HepG2 (cell line): ENCODE data around the gene FRMD1. TPM values are rescaled to one million over a fixed set of nuclear protein-coding genes. Genes with fewer than 3 reads are reported as not detected.

Experiments
- HDAC2 ChIP-seq: sonication (generic); formaldehyde crosslinking; IDR thresholded peaks from 2 replicates; pipeline ENCODE4 v1.4.0; 2020; ENCODE audit warnings: missing genetic modification reagents
- KMT2B ChIP-seq: IDR thresholded peaks from 2 replicates; pipeline ENCODE4 v1.6.1; 2016; ENCODE audit warnings: missing genetic modification reagents, missing compliant biosample characterization
- NAIF1 ChIP-seq: sonication (generic); formaldehyde crosslinking; IDR thresholded peaks from 2 replicates; pipeline ENCODE4 v1.5.0; 2020; ENCODE audit warnings: mild to moderate bottlenecking, missing genetic modification reagents, borderline replicate concordance
- ZBTB7B ChIP-seq: sonication (generic); formaldehyde crosslinking; IDR thresholded peaks from 2 replicates; pipeline ENCODE4 v1.4.0; 2020; ENCODE audit warnings: missing genetic modification reagents
- ZFY ChIP-seq: sonication (generic); formaldehyde crosslinking; IDR thresholded peaks from 2 replicates; pipeline ENCODE4 v1.4.0; 2020; ENCODE audit warnings: missing genetic modification reagents
- ZNF136 ChIP-seq: sonication (generic); formaldehyde crosslinking; IDR thresholded peaks from 2 replicates; pipeline ENCODE4 v1.8.1; 2022; ENCODE audit warnings: low read depth, mild to moderate bottlenecking, moderate library complexity, missing genetic modification reagents
- ZNF180 ChIP-seq: sonication (generic); formaldehyde crosslinking; IDR thresholded peaks from 2 replicates; pipeline ENCODE4 v1.4.0; 2020; ENCODE audit warnings: low read depth, missing genetic modification reagents, borderline replicate concordance
- ZNF224 ChIP-seq: sonication (generic); formaldehyde crosslinking; IDR thresholded peaks from 2 replicates; pipeline ENCODE4 v1.5.0; 2020; ENCODE audit warnings: mild to moderate bottlenecking, missing genetic modification reagents
- ZNF292 ChIP-seq: sonication (generic); formaldehyde crosslinking; IDR thresholded peaks from 2 replicates; pipeline ENCODE4 v1.8.1; 2022; ENCODE audit warnings: mild to moderate bottlenecking, low read depth, missing genetic modification reagents, borderline replicate concordance
- ZNF567 ChIP-seq: sonication (generic); formaldehyde crosslinking; IDR thresholded peaks from 2 replicates; pipeline ENCODE4 v1.8.1; 2023; ENCODE audit warnings: mild to moderate bottlenecking, missing genetic modification reagents, borderline replicate concordance
- ZNF652 ChIP-seq: IDR thresholded peaks from 2 replicates; pipeline ENCODE4 v1.6.1; 2016; ENCODE audit warnings: low read depth, borderline replicate concordance
- ZNF772 ChIP-seq: sonication (generic); formaldehyde crosslinking; IDR thresholded peaks from 2 replicates; pipeline ENCODE4 v1.5.0; 2020; ENCODE audit warnings: mild to moderate bottlenecking, missing genetic modification reagents
- polyA plus RNA-seq, 8 experiments: library from polyadenylated mRNA; depleted of rRNA in 3 of 8; stranded (reverse) in 7 of 8; unstranded in 1 of 8; fragments of >200 nt; fragmentation: Illumina TruSeq in 4 of 8; extraction: Trizol in 4 of 8; gene quantifications; 2 replicates each; pipeline versions ENCODE4 v1.2.1 to v1.2.3, GENCODE V29; 2011 to 2016; ENCODE audit warnings: low read depth in 4 of 8, missing spikeins in 1 of 8, mixed read lengths in 1 of 8; ENCODE audit not compliant: insufficient read depth in 1 of 8
- total RNA-seq, 5 experiments: library from RNA; depleted of rRNA; stranded (reverse); fragments of >200 nt; fragmentation: Illumina TruSeq; extraction: Trizol; gene quantifications; 2 replicates each; pipeline ENCODE4 v1.2.3, GENCODE V29; 2016; ENCODE audit warnings: low read depth in 1 of 5
- TF ChIP-seq, protein P1 (sequence below): IDR thresholded peaks from 2 replicates; pipeline ENCODE4 v1.6.1; 2016; ENCODE audit warnings: mild to moderate bottlenecking
- TF ChIP-seq, protein P2 (sequence below), 2 experiments: sonication (generic) in 1 of 2; formaldehyde crosslinking in 1 of 2; IDR thresholded peaks; 2 replicates each; pipeline versions ENCODE4 v1.5.1 to v1.6.1; 2011 to 2020; ENCODE audit warnings: borderline replicate concordance in 1 of 2, low read depth in 1 of 2, low read length in 1 of 2, mild to moderate bottlenecking in 1 of 2, missing genetic modification reagents in 1 of 2, moderate library complexity in 1 of 2
- TF ChIP-seq, protein P3 (sequence below), 2 experiments: IDR thresholded peaks; 2 replicates each; pipeline ENCODE4 v1.6.1; 2011 to 2012; ENCODE audit warnings: low read length in 2 of 2, borderline replicate concordance in 1 of 2, low read depth in 1 of 2, mild to moderate bottlenecking in 1 of 2, moderate library complexity in 1 of 2
- TF ChIP-seq, protein P4 (sequence below): IDR thresholded peaks from 2 replicates; pipeline ENCODE4 v1.6.1; 2016; ENCODE audit warnings: low read depth, control low read depth
- TF ChIP-seq, protein P5 (sequence below): sonication (generic); formaldehyde crosslinking; conservative IDR thresholded peaks from 2 replicates; pipeline ENCODE4 v1.8.0; 2022; ENCODE audit warnings: missing genetic modification reagents

The FRMD1 gene
- total and polyA plus RNA-seq, 2 of the 13 experiments (the other 11 are each of a cell fraction or from before 2014, with no cell fraction given), result 0.01 TPM; not detected in 1

DNA sequence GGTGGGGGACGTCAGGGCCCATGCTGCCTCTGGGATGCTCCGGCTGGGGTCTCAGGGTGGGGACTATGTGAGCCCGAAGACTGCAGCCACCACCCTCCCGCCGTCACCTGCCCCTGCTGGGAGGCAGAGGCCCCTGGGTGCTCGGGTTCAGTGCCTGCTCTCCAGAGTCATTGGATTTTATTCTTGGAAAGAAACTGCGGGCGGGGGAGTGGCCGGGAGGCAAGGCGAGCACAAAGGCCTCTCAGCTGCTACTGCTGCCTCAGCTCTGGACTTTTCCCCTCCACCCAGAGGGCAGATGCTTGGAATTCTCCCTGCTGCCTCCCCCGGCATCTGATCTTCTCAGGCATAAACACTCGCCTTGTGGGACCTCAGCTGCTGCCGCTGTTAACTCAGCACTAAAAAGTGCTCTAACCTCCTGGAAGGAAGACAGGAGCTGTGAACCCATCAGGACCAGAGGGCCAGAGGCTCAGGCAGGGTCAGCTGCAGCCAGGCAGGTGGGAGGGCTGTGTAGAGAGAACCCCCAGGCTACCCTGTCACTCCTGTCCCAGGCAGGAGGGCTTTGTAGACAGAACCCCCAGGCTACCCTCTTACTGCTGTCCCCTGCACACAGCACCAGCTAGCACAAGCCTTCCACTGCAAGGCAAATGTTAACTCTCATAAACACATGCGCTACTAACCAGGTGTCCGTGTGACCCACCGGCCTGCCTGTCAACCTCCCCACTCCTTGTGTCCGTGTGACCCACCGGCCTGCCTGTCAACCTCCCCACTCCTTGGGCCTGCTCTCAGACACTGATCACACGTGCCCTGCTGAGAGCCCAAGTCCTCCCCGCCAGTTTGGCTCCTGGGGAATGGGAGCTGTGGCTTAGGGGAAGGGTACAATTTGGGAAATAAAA is 9.4 kb upstream of the FRMD1 start (continued):
- TF ChIP-seq, protein P1, sequence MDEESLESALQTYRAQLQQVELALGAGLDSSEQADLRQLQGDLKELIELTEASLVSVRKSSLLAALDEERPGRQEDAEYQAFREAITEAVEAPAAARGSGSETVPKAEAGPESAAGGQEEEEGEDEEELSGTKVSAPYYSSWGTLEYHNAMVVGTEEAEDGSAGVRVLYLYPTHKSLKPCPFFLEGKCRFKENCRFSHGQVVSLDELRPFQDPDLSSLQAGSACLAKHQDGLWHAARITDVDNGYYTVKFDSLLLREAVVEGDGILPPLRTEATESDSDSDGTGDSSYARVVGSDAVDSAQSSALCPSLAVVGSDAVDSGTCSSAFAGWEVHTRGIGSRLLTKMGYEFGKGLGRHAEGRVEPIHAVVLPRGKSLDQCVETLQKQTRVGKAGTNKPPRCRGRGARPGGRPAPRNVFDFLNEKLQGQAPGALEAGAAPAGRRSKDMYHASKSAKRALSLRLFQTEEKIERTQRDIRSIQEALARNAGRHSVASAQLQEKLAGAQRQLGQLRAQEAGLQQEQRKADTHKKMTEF (CRISPR knock-in tag), result no peak
- TF ChIP-seq ZNF180 (CRISPR knock-in tag) (no peak), ZNF224 (no peak), ZNF772 (CRISPR knock-in tag) (no peak), NAIF1 (CRISPR knock-in tag) (no peak), KMT2B (CRISPR knock-in tag) (no peak), ZNF567 (CRISPR knock-in tag) (0 out of 2 replicates have a peak, but pooled peaks have one; percentile 72), ZFY (CRISPR knock-in tag) (no peak), ZNF136 (CRISPR knock-in tag) (no peak), HDAC2 (CRISPR knock-in tag) (peak; percentile 44; the same call in 1 of the 2 replicates), ZNF652 (CRISPR knock-in tag) (no peak), ZNF292 (CRISPR knock-in tag) (peak; percentile 46; the same call in 1 of the 2 replicates), ZBTB7B (CRISPR knock-in tag) (peak; percentile 15; the same call in 1 of the 2 replicates)
- TF ChIP-seq, protein P2, sequence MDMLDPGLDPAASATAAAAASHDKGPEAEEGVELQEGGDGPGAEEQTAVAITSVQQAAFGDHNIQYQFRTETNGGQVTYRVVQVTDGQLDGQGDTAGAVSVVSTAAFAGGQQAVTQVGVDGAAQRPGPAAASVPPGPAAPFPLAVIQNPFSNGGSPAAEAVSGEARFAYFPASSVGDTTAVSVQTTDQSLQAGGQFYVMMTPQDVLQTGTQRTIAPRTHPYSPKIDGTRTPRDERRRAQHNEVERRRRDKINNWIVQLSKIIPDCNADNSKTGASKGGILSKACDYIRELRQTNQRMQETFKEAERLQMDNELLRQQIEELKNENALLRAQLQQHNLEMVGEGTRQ (IDR thresholded peaks at IDR 0.05; ENCODE audit: low read depth, low read length), result no peak
- TF ChIP-seq, protein P2 (CRISPR knock-in tag; IDR thresholded peaks at IDR 0.05; ENCODE audit: borderline replicate concordance), result no peak
- TF ChIP-seq, protein P3, sequence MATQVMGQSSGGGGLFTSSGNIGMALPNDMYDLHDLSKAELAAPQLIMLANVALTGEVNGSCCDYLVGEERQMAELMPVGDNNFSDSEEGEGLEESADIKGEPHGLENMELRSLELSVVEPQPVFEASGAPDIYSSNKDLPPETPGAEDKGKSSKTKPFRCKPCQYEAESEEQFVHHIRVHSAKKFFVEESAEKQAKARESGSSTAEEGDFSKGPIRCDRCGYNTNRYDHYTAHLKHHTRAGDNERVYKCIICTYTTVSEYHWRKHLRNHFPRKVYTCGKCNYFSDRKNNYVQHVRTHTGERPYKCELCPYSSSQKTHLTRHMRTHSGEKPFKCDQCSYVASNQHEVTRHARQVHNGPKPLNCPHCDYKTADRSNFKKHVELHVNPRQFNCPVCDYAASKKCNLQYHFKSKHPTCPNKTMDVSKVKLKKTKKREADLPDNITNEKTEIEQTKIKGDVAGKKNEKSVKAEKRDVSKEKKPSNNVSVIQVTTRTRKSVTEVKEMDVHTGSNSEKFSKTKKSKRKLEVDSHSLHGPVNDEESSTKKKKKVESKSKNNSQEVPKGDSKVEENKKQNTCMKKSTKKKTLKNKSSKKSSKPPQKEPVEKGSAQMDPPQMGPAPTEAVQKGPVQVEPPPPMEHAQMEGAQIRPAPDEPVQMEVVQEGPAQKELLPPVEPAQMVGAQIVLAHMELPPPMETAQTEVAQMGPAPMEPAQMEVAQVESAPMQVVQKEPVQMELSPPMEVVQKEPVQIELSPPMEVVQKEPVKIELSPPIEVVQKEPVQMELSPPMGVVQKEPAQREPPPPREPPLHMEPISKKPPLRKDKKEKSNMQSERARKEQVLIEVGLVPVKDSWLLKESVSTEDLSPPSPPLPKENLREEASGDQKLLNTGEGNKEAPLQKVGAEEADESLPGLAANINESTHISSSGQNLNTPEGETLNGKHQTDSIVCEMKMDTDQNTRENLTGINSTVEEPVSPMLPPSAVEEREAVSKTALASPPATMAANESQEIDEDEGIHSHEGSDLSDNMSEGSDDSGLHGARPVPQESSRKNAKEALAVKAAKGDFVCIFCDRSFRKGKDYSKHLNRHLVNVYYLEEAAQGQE (IDR thresholded peaks at IDR 0.05; ENCODE audit: borderline replicate concordance in 1 of 2, low read depth in 1 of 2, low read length in 2 of 2), result no peak
- TF ChIP-seq, protein P4, sequence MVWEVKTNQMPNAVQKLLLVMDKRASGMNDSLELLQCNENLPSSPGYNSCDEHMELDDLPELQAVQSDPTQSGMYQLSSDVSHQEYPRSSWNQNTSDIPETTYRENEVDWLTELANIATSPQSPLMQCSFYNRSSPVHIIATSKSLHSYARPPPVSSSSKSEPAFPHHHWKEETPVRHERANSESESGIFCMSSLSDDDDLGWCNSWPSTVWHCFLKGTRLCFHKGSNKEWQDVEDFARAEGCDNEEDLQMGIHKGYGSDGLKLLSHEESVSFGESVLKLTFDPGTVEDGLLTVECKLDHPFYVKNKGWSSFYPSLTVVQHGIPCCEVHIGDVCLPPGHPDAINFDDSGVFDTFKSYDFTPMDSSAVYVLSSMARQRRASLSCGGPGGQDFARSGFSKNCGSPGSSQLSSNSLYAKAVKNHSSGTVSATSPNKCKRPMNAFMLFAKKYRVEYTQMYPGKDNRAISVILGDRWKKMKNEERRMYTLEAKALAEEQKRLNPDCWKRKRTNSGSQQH (CRISPR knock-in tag), result no peak
- TF ChIP-seq, protein P5, sequence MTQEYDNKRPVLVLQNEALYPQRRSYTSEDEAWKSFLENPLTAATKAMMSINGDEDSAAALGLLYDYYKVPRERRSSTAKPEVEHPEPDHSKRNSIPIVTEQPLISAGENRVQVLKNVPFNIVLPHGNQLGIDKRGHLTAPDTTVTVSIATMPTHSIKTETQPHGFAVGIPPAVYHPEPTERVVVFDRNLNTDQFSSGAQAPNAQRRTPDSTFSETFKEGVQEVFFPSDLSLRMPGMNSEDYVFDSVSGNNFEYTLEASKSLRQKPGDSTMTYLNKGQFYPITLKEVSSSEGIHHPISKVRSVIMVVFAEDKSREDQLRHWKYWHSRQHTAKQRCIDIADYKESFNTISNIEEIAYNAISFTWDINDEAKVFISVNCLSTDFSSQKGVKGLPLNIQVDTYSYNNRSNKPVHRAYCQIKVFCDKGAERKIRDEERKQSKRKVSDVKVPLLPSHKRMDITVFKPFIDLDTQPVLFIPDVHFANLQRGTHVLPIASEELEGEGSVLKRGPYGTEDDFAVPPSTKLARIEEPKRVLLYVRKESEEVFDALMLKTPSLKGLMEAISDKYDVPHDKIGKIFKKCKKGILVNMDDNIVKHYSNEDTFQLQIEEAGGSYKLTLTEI (CRISPR knock-in tag), result no peak
